ENCODE results near the gene CIAO3. TPM values are rescaled to one million over a fixed set of nuclear protein-coding genes. Genes with fewer than 3 reads are reported as not detected.

Gene CIAO3
- total RNA-seq, 1 experiment from 2014 or later = 31.1 TPM

DNA sequence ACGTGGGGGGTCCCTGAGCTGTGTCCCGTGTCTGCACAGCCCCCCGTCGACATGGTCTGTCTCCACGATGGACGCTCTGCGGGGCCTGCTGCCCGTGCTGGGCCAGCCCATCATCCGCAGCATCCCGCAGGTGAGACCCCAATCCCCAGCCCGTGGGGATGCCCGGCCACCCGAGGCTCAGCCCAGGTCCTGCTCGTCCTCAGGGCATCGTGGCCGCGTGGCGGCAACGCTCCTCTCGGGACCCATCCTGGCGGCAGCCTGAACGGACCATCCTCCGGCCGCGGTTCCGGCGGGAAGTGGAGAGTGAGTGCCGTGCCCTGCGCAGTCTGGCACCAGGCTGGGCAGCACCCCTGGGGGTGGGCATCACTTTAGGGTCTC, 24.7 kb upstream of the CIAO3 start:
- H3K27me3 Mint-ChIP-seq (ENCODE audit: insufficient read depth, unreplicated experiment) = no peaks in the 10 kb centered on the region
- peaks cover 10% of the 10 kb centered on the region for H3K4me1 Mint-ChIP-seq (ENCODE audit: insufficient read depth, unreplicated experiment)
- intact Hi-C loops (cut with micrococcal nuclease) = no loop called here
- TF ChIP-seq, protein P1, sequence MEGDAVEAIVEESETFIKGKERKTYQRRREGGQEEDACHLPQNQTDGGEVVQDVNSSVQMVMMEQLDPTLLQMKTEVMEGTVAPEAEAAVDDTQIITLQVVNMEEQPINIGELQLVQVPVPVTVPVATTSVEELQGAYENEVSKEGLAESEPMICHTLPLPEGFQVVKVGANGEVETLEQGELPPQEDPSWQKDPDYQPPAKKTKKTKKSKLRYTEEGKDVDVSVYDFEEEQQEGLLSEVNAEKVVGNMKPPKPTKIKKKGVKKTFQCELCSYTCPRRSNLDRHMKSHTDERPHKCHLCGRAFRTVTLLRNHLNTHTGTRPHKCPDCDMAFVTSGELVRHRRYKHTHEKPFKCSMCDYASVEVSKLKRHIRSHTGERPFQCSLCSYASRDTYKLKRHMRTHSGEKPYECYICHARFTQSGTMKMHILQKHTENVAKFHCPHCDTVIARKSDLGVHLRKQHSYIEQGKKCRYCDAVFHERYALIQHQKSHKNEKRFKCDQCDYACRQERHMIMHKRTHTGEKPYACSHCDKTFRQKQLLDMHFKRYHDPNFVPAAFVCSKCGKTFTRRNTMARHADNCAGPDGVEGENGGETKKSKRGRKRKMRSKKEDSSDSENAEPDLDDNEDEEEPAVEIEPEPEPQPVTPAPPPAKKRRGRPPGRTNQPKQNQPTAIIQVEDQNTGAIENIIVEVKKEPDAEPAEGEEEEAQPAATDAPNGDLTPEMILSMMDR (IDR thresholded peaks at IDR 0.05; ENCODE audit: unreplicated experiment) = no peak
- no peak overlapping the region for H3K27ac Mint-ChIP-seq (ENCODE audit: low read depth, unreplicated experiment)
- no peaks in the 10 kb centered on the region for H3K36me3 Mint-ChIP-seq (ENCODE audit: insufficient read depth, unreplicated experiment)
- POLR2A ChIA-PET = no interaction called here
- no peak for DNase-seq (ENCODE audit: unreplicated experiment)
- no peak overlapping the region for H3K4me3 Mint-ChIP-seq (ENCODE audit: unreplicated experiment)
- CTCF ChIA-PET = interaction anchor here (1.0 kb wide), 1 partner anchor 10 kb away, joined by 3 read pairs; no protein-coding TSS in a partner anchor
- no peaks in the 10 kb centered on the region for H3K9me3 Mint-ChIP-seq (ENCODE audit: unreplicated experiment)
- BruUV-seq (replicated peaks) = no TSS peak

GRCh38 chr16:764848-765487, 24.2 kb upstream of the CIAO3 start:
- no peaks in the 10 kb centered on the region for H3K27me3 Mint-ChIP-seq (ENCODE audit: insufficient read depth, unreplicated experiment)
- POLR2A ChIA-PET = no interaction called here
- peaks cover 10% of the 10 kb centered on the region for H3K4me1 Mint-ChIP-seq (ENCODE audit: insufficient read depth, unreplicated experiment)
- intact Hi-C loops (cut with micrococcal nuclease) = no loop called here
- H3K36me3 Mint-ChIP-seq (ENCODE audit: insufficient read depth, unreplicated experiment) = no peaks in the 10 kb centered on the region
- H3K4me3 Mint-ChIP-seq (ENCODE audit: unreplicated experiment) = no peak overlapping the region
- TF ChIP-seq, protein P1 (IDR thresholded peaks at IDR 0.05; ENCODE audit: unreplicated experiment) = no peak
- CTCF ChIA-PET = no interaction called here
- BruUV-seq (replicated peaks) = no TSS peak
- no peak overlapping the region for H3K27ac Mint-ChIP-seq (ENCODE audit: low read depth, unreplicated experiment)
- H3K9me3 Mint-ChIP-seq (ENCODE audit: unreplicated experiment) = no peaks in the 10 kb centered on the region
- DNase-seq (ENCODE audit: unreplicated experiment) = no peak

DNA sequence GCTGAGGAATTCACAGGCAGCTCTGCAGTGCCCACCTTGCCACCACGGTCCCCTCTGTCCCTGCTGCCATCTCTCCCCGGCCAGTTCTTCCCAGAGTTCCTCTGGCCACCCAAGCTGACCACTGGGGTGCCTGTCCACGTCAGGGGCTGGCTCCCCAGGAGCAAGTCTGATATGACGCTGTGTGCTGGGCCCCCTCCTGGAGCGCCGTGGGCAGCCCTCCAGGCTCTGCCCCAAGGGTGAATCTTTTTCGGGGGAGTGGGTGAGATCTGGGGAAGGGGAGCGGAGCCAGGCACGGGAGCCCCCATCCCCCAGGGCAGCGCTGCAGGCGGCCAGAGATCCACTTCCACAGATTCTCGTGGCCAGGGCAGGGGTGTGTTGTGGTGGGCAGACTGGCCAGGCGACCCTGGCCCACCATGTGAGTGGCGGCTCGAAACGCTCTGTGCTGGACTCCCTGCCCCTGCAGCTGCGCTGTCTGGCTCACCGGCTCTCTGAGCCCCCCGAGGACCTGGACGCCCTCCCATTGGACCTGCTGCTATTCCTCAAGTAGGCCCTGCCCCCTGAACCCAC, 23.5 kb upstream of the CIAO3 start:
- ChIA-PET POLR2A (no interaction called here), CTCF (no interaction called here)
- no peak for DNase-seq (ENCODE audit: unreplicated experiment)
- Mint-ChIP-seq H3K36me3 (ENCODE audit: insufficient read depth, unreplicated experiment) (no peaks in the 10 kb centered on the region), H3K9me3 (ENCODE audit: unreplicated experiment) (no peaks in the 10 kb centered on the region), H3K4me1 (ENCODE audit: insufficient read depth, unreplicated experiment) (peaks cover 10% of the 10 kb centered on the region), H3K27me3 (ENCODE audit: insufficient read depth, unreplicated experiment) (no peaks in the 10 kb centered on the region), H3K4me3 (ENCODE audit: unreplicated experiment) (no peak overlapping the region), H3K27ac (ENCODE audit: low read depth, unreplicated experiment) (no peak overlapping the region)
- intact Hi-C loops (cut with micrococcal nuclease) = no loop called here
- no TSS peak for BruUV-seq (replicated peaks)
- TF ChIP-seq, protein P1 (IDR thresholded peaks at IDR 0.05; ENCODE audit: unreplicated experiment) = no peak

- CTCF ChIA-PET = interaction anchor here (0.7 kb wide), 1 partner anchor 291 kb away, joined by 3 read pairs; no protein-coding TSS in a partner anchor
- no peak for DNase-seq (ENCODE audit: unreplicated experiment)
- H3K4me1 Mint-ChIP-seq (ENCODE audit: insufficient read depth, unreplicated experiment) = peaks cover 10% of the 10 kb centered on the region
- H3K9me3 Mint-ChIP-seq (ENCODE audit: unreplicated experiment) = no peaks in the 10 kb centered on the region
- no peaks in the 10 kb centered on the region for H3K36me3 Mint-ChIP-seq (ENCODE audit: insufficient read depth, unreplicated experiment)
- TF ChIP-seq, protein P1 (IDR thresholded peaks at IDR 0.05; ENCODE audit: unreplicated experiment) = no peak
- BruUV-seq (replicated peaks) = no TSS peak
- no peak overlapping the region for H3K27ac Mint-ChIP-seq (ENCODE audit: low read depth, unreplicated experiment)
- H3K4me3 Mint-ChIP-seq (ENCODE audit: unreplicated experiment) = no peak overlapping the region
- POLR2A ChIA-PET = interaction anchor here (0.8 to 2.0 kb wide), 2 partner anchors 9 to 13 kb away, joined by 3 to 6 read pairs; no protein-coding TSS in a partner anchor
- intact Hi-C loops (cut with micrococcal nuclease) = no loop called here
- no peaks in the 10 kb centered on the region for H3K27me3 Mint-ChIP-seq (ENCODE audit: insufficient read depth, unreplicated experiment)
Measured at GRCh38 chr16:763369-764183, 22.8 kb upstream of the CIAO3 start.

Data from MCF 10A (cell line).